Gastrocnemius medialis (tissue), 4 donors: Measurements from ENCODE around the gene RGS7BP. TPM values are rescaled to one million over a fixed set of nuclear protein-coding genes. Genes with fewer than 3 reads are reported as not detected.

Source experiments
- ATAC-seq, 2 donors: fragments of 150-250 bp; one replicate each; pipeline ENCODE4 v1.9.1; 2016
- DNase-seq, 2 donors: peaks; one replicate each; pipeline ENCODE4 v3.0.0-alpha.2; 2019
- H3K27ac ChIP-seq, 4 donors: fragments of 200-600 bp; sonication (generic); 1 replicate in 1 of 4; 2 replicates in 3 of 4; pipeline ENCODE4 v1.5.1; 2016 to 2018; ENCODE audit warnings: mild to moderate bottlenecking in 2 of 4, moderate library complexity in 1 of 4
- H3K27me3 ChIP-seq, 3 donors: fragments of 200-600 bp; sonication (generic) in 2 of 3; 1 replicate in 1 of 3; 2 replicates in 2 of 3; pipeline versions ENCODE4 v1.5.1 to v1.6.0; 2016 to 2019; ENCODE audit warnings: mild to moderate bottlenecking in 1 of 3, moderate library complexity in 1 of 3
- H3K36me3 ChIP-seq, 2 donors: fragments of 200-600 bp; sonication (generic) in 1 of 2; one replicate each; pipeline ENCODE4 v1.5.1; 2017 to 2018
- H3K4me1 ChIP-seq, 2 donors: fragments of 200-600 bp; sonication (generic) in 1 of 2; one replicate each; pipeline ENCODE4 v1.5.1; 2016 to 2017; ENCODE audit warnings: mild to moderate bottlenecking in 2 of 2
- H3K4me3 ChIP-seq, 4 donors: fragments of 200-600 bp; sonication (generic) in 3 of 4; 1 replicate in 1 of 4; 2 replicates in 3 of 4; pipeline ENCODE4 v1.5.1; 2016 to 2019; ENCODE audit warnings: mild to moderate bottlenecking in 2 of 4
- H3K9me3 ChIP-seq, 3 donors: fragments of 200-600 bp; sonication (generic) in 2 of 3; 1 replicate in 1 of 3; 2 replicates in 2 of 3; pipeline ENCODE4 v1.5.1; 2016 to 2019
- POLR2A ChIP-seq, 2 donors: fragments of 450-650 bp; IDR thresholded peaks; one replicate each; pipeline ENCODE4 v1.6.1; 2017; ENCODE audit warnings: antibody characterized with exemption in 2 of 2, mild to moderate bottlenecking in 2 of 2, moderate library complexity in 2 of 2
- in situ Hi-C, 4 donors: fragments of 200-750 bp; cut with MboI; loops; one replicate each; pipeline versions ENCODE4 v1.15.0 to v1.8.0; 2017; ENCODE audit warnings: low sequenced_read_pairs in 4 of 4
- intact Hi-C: fragments of 100-400 bp; cut with DNase I; formaldehyde crosslinking; loops from one replicate; pipeline ENCODE4 v1.15.1; 2023; ENCODE audit warnings: low total_unique reads
- total RNA-seq, 4 donors: library from RNA; depleted of rRNA; stranded (reverse); fragments of >200 nt; gene quantifications; one replicate each; pipeline versions ENCODE4 v1.1.0 to v1.2.3, GENCODE V29; 2016
- TF ChIP-seq, protein P1 (sequence below), 5 experiments: fragments of 450-650 bp in 3 of 5; fragments of 200-600 bp in 2 of 5; sonication (generic) in 2 of 5; IDR thresholded peaks in 4 of 5; conservative IDR thresholded peaks in 1 of 5; 1 replicate in 4 of 5; 2 replicates in 1 of 5; pipeline ENCODE4 v1.5.1; 2016 to 2019; ENCODE audit warnings: antibody characterized with exemption in 5 of 5, mild to moderate bottlenecking in 3 of 5, moderate library complexity in 3 of 5

Gene RGS7BP
- total RNA-seq, 4 donors from 2014 or later, result 0.10 to 0.86 (median 0.47) TPM

DNA sequence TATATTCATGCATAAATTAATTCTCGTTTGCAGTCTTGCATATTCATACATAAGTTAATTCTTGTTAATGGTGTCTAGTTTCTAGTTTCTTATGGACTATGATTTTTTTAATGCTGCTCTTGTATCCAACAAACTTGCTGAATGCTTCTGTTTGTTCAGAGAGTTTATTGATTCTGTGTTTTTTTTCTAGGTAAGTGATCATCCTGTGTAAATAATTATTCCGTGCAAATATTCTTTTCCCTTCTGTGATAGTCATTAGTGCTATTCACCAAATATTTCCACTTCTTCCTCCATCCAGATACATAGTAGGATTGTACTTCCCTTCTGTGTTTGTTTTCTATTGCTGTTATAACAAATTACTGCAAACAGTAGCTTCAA lies 148.7 kb downstream of the RGS7BP start:
- Histone ChIP-seq H3K27ac (no peak overlapping the region), H3K36me3 (no peaks in the 10 kb centered on the region), H3K4me3 (no peak overlapping the region), H3K4me1 (no peaks in the 10 kb centered on the region), H3K27me3 (no peaks in the 10 kb centered on the region), H3K9me3 (no peaks in the 10 kb centered on the region)
- no peak for DNase-seq
- intact Hi-C loops, result no loop called here
- ATAC-seq, result no peak
- in situ Hi-C loops, result no loop called here
- no peak for TF ChIP-seq POLR2A (IDR thresholded peaks at IDR 0.05)
- TF ChIP-seq, protein P1, sequence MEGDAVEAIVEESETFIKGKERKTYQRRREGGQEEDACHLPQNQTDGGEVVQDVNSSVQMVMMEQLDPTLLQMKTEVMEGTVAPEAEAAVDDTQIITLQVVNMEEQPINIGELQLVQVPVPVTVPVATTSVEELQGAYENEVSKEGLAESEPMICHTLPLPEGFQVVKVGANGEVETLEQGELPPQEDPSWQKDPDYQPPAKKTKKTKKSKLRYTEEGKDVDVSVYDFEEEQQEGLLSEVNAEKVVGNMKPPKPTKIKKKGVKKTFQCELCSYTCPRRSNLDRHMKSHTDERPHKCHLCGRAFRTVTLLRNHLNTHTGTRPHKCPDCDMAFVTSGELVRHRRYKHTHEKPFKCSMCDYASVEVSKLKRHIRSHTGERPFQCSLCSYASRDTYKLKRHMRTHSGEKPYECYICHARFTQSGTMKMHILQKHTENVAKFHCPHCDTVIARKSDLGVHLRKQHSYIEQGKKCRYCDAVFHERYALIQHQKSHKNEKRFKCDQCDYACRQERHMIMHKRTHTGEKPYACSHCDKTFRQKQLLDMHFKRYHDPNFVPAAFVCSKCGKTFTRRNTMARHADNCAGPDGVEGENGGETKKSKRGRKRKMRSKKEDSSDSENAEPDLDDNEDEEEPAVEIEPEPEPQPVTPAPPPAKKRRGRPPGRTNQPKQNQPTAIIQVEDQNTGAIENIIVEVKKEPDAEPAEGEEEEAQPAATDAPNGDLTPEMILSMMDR (IDR thresholded peaks at IDR 0.05 in 4 of 5, conservative IDR thresholded peaks at IDR 0.05 in 1 of 5), result no peak

DNA sequence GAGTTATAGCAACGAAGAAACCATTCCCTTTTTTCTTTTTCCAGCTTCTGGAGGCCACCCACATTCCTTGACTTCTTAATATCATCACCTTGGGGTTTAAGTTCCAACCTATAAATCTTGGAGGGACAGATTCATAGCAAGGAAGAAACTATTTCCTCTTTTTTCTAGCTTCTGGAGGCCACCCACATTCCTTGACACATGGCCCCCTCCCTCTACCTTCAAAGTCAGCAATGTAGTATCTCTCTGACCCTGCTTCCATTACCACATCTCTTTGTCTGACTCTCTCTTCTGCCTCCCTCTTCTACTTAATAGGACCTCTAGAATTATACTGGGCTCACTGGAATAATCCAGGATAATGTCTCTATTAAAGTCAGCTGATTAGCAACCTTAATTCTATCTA lies 149.8 kb downstream of the RGS7BP start:
- in situ Hi-C loops, result no loop called here
- no peaks in the 10 kb centered on the region for H3K36me3 ChIP-seq
- TF ChIP-seq POLR2A (IDR thresholded peaks at IDR 0.05), result no peak
- TF ChIP-seq, protein P1 (IDR thresholded peaks at IDR 0.05 in 4 of 5, conservative IDR thresholded peaks at IDR 0.05 in 1 of 5), result no peak
- H3K27me3 ChIP-seq, result no peaks in the 10 kb centered on the region
- intact Hi-C loops, result no loop called here
- DNase-seq (no peak), ATAC-seq (no peak)
- H3K9me3 ChIP-seq, result no peaks in the 10 kb centered on the region
- H3K4me3 ChIP-seq, result no peak overlapping the region
- no peak overlapping the region for H3K27ac ChIP-seq
- H3K4me1 ChIP-seq, result no peaks in the 10 kb centered on the region

DNA sequence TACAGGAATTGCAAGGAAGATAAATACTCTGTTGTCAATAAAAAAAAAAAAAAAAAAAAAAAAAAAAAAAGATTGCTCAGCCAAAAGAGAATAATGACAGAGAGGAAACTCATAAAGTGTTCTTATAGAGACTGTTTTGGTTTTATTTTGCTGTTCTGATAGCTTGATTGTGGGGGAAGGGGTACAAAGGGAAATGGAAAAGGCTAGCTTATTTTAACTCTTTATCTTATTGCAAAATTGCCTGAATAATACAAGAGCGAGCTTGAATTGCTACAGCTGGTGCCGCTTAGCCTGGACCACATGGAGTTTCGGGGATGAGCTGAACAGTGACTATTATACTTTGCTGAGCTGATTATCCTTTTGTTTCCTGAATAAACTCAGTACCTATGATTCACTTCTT lies 153.5 kb downstream of the RGS7BP start:
- intact Hi-C loops (no loop called here), in situ Hi-C loops (no loop called here)
- Histone ChIP-seq H3K27me3 (no peaks in the 10 kb centered on the region), H3K27ac (no peak overlapping the region), H3K36me3 (no peaks in the 10 kb centered on the region), H3K4me1 (no peaks in the 10 kb centered on the region), H3K4me3 (no peak overlapping the region), H3K9me3 (no peaks in the 10 kb centered on the region)
- no peak for TF ChIP-seq POLR2A (IDR thresholded peaks at IDR 0.05)
- TF ChIP-seq, protein P1 (IDR thresholded peaks at IDR 0.05 in 4 of 5, conservative IDR thresholded peaks at IDR 0.05 in 1 of 5), result no peak
- DNase-seq (no peak), ATAC-seq (no peak)

Other genes with a start within 250 kb of the RGS7BP start
- not detected for gene SHISAL2B, start 184.5 kb downstream of the RGS7BP start, total RNA-seq